GM20000 (cell line): Measurements from ENCODE around the gene PSMB8.

ENCODE experiments used
- DNase-seq: peaks from one replicate; pipeline ENCODE4 v3.0.0; 2012; ENCODE audit warnings: low spot score
- TF ChIP-seq, protein P1 (sequence below): IDR thresholded peaks from 2 replicates; pipeline ENCODE4 v1.5.1; 2012; ENCODE audit warnings: mild to moderate bottlenecking, control low read depth; ENCODE audit errors: extremely low read depth, missing control alignments

The PSMB8 gene

DNA sequence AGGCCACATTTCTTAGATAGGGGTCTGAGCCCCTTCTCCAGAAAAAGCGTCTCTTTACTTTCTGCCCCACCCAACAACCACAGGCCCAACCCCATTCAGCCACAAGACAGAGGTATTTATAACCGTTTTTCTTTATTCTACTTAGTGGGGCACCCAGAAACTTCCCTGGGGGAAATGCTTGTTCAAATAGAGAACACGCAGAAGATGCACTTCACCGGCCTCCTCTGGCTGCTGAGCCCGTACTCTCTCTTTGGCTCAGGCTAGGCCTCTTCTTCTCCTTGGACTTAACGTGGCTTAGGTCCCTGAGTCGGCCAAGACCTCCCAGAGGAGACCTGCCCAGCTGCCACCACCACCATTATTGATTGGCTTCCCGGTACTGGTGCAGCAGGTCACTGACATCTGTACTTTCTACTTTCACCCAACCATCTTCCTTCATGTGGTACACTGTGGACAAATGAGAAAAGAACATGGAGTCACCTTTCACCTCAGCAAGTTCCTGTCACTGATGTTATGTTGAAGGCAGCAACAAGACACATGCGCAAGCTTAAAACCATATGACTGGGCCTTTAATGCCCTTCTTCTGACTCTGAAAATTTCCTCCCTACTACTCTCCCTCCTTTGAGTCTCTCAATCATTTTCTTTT lies 3.1 kb downstream of the PSMB8 start:
- TF ChIP-seq, protein P1, sequence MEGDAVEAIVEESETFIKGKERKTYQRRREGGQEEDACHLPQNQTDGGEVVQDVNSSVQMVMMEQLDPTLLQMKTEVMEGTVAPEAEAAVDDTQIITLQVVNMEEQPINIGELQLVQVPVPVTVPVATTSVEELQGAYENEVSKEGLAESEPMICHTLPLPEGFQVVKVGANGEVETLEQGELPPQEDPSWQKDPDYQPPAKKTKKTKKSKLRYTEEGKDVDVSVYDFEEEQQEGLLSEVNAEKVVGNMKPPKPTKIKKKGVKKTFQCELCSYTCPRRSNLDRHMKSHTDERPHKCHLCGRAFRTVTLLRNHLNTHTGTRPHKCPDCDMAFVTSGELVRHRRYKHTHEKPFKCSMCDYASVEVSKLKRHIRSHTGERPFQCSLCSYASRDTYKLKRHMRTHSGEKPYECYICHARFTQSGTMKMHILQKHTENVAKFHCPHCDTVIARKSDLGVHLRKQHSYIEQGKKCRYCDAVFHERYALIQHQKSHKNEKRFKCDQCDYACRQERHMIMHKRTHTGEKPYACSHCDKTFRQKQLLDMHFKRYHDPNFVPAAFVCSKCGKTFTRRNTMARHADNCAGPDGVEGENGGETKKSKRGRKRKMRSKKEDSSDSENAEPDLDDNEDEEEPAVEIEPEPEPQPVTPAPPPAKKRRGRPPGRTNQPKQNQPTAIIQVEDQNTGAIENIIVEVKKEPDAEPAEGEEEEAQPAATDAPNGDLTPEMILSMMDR, result no peak
- peak; percentile 46 for DNase-seq

DNA sequence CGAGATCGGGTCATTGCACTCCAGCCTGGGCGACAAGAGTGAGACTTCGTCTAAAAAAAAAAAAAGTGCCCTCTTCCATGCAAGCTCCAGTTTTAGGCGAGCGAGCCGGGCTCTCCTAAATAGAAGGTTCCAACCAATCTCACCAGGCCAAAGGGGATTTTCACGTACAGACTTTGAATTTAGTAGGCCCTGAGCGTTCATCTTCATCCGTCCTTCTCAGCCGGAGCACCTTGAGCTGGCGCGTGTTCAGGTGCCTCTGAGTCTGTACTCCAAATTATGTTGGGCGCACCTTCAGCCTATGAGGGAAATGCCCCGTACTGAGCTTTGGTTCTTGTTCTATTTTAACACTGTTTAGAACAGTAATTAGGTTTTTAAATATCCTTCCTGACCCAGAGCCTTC lies 4.5 kb downstream of the PSMB8 start:
- DNase-seq, result no peak
- TF ChIP-seq, protein P1, result no peak

DNA sequence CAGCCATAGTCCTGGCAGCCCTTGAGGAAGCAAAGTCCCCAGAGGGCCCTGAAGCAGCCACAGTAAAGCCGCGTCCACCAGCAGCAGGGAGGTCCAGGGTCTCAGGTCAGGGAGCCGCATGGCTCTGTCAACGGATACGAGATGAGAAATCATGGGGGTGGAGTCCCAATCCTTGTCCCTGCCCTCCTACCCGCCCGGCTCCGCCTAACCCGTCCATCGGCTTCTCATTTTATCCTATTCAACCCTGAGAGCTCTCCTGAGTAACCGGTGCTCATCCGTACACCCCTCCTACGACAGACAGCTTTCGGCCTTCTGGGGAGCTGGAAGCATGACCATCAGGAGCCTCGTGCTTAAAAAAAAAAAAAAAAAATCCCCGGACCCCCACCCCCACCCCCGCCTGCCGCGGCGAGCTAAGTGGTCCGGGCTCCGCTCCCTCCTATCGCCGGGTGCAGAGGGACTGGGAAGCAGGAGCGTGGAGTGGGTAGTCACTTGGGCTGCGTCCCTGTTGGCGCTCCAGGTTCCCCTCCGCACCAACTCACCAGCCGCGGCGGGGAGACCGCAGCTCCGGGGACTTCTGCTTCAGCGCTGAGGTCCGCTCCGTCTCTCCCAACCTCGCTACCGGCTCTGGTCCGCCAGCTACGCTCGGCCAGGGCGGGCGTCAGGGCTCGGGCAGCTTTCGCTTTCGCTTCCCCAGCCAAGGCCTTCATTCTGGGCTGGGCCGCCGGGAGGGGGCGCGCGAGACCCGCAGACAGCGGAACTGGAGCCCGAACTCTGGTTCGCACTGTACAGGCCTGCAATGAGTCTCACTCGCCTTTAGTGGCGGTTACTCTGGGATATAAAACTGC lies 5.5 kb downstream of the PSMB8 start, which contains the start of gene TAP2:
Gene TAP2, minus strand, starts transcription at position 626 of the 845 bp plus-strand sequence. Its CDS starts 506 bp downstream, at position 120.
- TF ChIP-seq, protein P1, result peak; percentile 79
- DNase-seq, result peak; percentile 89

GRCh38 chr6:32837651-32838113 lies 6.2 kb downstream of the PSMB8 start:
- DNase-seq, result no peak

DNA sequence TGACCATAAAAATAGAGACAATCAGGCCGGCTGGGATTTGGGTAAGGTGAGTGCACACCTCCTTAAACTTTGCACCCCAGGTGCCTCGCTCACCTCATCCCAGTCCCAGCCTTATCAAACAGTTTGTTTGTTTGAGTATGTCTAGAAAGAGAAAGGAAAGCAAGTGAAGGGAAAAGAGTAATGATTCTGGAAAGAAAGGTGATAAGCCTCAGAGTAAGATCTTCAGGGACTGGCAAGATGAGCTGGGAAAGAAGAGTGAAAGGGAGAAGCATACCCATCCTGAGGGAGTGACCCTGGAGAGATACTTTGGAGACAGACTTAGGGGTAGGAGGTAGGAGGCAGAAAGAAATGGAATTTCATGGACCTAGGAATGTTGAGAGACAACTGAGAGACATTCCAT lies 7.0 kb downstream of the PSMB8 start:
- no peak for DNase-seq
- TF ChIP-seq, protein P1, result no peak

More at GRCh38 chr6:32837651-32838113, 6.2 kb downstream of the PSMB8 start:
- TF ChIP-seq, protein P1, result no peak

DNA sequence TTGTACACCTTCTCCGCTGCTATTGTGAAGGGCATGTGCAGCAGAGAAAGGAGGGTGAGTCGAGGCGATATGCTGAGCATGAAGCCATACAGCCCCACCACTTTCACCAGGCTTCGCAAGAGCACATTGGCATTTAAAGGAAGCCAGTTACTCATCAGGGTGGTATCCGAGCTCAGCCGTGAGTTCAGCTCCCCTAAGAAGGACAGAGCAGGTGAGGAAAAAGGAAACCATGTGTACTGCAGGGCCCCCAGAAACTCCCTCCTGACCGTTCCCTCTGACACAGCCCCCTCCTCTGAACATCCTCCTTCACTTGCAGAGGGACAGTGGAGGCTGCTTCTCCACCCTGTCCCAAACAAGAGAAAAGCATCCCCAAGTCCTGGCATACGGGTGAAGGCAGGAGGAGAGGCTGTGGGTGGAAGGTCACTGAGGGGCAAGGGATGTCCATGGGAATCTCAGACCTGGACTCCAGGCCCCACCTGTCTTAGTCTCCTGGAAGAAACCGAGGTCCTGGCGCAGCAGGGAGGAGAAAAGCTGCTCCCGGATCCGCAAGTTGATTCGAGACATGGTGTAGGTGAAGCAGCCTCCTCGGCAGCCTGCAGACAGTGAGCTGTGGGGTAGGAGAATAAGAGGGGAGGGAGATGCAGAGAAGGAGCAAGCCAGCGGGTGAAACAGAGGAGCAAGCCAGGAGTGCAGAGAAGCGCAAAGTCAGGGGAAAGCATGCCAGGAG lies 8.5 kb downstream of the PSMB8 start:
- TF ChIP-seq, protein P1, result no peak
- DNase-seq, result no peak
